Natural killer cell (primary cell): ENCODE data around the gene GDPD4. TPM values are rescaled to one million over a fixed set of nuclear protein-coding genes. Genes with fewer than 3 reads are reported as not detected.

Source experiments
- ATAC-seq, 3 donors: fragments of 150-1000 bp in 2 of 3; fragments of 200-7000 bp in 1 of 3; cut with Tn5 transposase; 1 replicate in 1 of 3; 2 replicates in 2 of 3; pipeline ENCODE4 v1.10.0; 2021; ENCODE audit warnings: mild to moderate bottlenecking in 2 of 3, moderate library complexity in 2 of 3
- DNase-seq, 2 donors: peaks; one replicate each; pipeline versions ENCODE4 v3.0.0 to v3.0.0-alpha.2; 2013 to 2021; ENCODE audit warnings: mixed read lengths in 1 of 2
- H3K27ac ChIP-seq: one replicate; pipeline ENCODE4 v1.5.1; 2013; ENCODE audit warnings: mild to moderate bottlenecking, low read length
- H3K27me3 ChIP-seq: one replicate; pipeline ENCODE4 v1.6.1; 2013; ENCODE audit warnings: low read length; ENCODE audit not compliant: control insufficient read depth, insufficient read depth
- H3K36me3 ChIP-seq: one replicate; pipeline ENCODE4 v1.6.1; 2013; ENCODE audit warnings: low read length; ENCODE audit not compliant: control insufficient read depth, insufficient read depth
- H3K4me1 ChIP-seq: one replicate; pipeline ENCODE4 v1.6.1; 2013; ENCODE audit warnings: low read length; ENCODE audit not compliant: control insufficient read depth, insufficient read depth
- H3K4me3 ChIP-seq: one replicate; pipeline ENCODE4 v1.5.1; 2013; ENCODE audit warnings: low read length
- H3K9me3 ChIP-seq: one replicate; pipeline ENCODE4 v1.6.1; 2013; ENCODE audit warnings: low read length; ENCODE audit not compliant: control insufficient read depth, insufficient read depth
- H3K27ac Mint-ChIP-seq, 2 donors: one replicate each; pipeline ENCODE4 v1.8.0; 2022; ENCODE audit warnings: mild to moderate bottlenecking in 2 of 2, mixed read lengths in 2 of 2, moderate library complexity in 1 of 2
- H3K27me3 Mint-ChIP-seq, 2 donors: one replicate each; pipeline ENCODE4 v1.8.0; 2022; ENCODE audit warnings: low read depth in 2 of 2, mixed read lengths in 2 of 2
- H3K36me3 Mint-ChIP-seq: one replicate; pipeline ENCODE4 v1.8.0; 2022; ENCODE audit warnings: mixed read lengths
- H3K4me1 Mint-ChIP-seq, 2 donors: one replicate each; pipeline ENCODE4 v1.8.0; 2022; ENCODE audit warnings: mixed read lengths in 2 of 2
- H3K4me3 Mint-ChIP-seq: one replicate; pipeline ENCODE4 v1.8.0; 2022; ENCODE audit warnings: mild to moderate bottlenecking, moderate library complexity, mixed read lengths
- H3K9me3 Mint-ChIP-seq, 2 donors: one replicate each; pipeline ENCODE4 v1.8.0; 2022; ENCODE audit warnings: mixed read lengths in 2 of 2
- WGBS: methylation state at CpG from one replicate; pipeline ENCODE4 v1.1.7; 2013; ENCODE audit warnings: missing lambda C conversion rate; ENCODE audit not compliant: insufficient coverage; 5-methylcytosine and 5-hydroxymethylcytosine counted together
- intact Hi-C: fragments of 100-400 bp; cut with micrococcal nuclease; formaldehyde crosslinking; loops from one replicate; pipeline ENCODE4 v1.14.2; 2022
- total RNA-seq, 4 donors: library from RNA; stranded (reverse); fragments of 120-200 nt in 1 of 4; gene quantifications; one replicate each; pipeline versions ENCODE4 v1.2.3 to v1.2.4, GENCODE V29; 2013 to 2022
- TF ChIP-seq, protein P1 (sequence below): fragments of 200-600 bp; IDR thresholded peaks from one replicate; pipeline ENCODE4 v1.8.0; 2022; ENCODE audit warnings: antibody characterized with exemption

The GDPD4 gene
- total RNA-seq, 3 donors from 2014 or later (not counting 1 experiment from before 2014, with no cell fraction given): not detected

DNA sequence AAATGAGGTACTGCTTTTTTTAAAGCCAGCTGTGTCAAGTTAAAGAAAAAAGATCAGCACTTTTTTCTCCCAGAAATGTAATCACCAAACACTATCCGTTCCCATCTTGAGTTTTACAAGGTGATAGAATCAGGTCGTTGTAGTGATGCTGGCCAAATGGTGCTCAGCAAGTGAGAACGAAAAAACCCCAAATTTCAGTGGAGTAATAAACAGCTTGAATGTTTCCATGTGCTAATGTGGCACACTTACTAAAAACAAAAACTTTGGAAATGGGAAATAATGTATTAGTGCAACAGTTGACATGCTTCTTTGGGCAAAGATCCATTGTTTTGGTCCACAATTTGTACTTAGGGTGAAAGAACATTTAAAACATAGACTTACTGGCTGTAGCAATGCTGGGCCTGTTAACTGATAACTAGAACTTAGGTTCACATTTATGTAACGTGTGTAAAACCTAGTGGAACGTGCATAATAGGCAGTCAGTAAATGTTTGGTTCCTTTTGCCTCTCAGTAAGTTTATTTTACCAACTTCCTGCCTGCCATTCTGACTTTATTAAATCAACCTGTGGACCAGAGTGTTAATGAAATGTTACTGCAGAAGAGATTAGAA lies 15.4 kb upstream of the GDPD4 start:
- no peak overlapping the region for H3K27ac ChIP-seq
- ATAC-seq (no peak), DNase-seq (no peak)
- no peaks in the 10 kb centered on the region for H3K36me3 Mint-ChIP-seq
- TF ChIP-seq, protein P1, sequence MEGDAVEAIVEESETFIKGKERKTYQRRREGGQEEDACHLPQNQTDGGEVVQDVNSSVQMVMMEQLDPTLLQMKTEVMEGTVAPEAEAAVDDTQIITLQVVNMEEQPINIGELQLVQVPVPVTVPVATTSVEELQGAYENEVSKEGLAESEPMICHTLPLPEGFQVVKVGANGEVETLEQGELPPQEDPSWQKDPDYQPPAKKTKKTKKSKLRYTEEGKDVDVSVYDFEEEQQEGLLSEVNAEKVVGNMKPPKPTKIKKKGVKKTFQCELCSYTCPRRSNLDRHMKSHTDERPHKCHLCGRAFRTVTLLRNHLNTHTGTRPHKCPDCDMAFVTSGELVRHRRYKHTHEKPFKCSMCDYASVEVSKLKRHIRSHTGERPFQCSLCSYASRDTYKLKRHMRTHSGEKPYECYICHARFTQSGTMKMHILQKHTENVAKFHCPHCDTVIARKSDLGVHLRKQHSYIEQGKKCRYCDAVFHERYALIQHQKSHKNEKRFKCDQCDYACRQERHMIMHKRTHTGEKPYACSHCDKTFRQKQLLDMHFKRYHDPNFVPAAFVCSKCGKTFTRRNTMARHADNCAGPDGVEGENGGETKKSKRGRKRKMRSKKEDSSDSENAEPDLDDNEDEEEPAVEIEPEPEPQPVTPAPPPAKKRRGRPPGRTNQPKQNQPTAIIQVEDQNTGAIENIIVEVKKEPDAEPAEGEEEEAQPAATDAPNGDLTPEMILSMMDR: no peak
- no peaks in the 10 kb centered on the region for H3K36me3 ChIP-seq
- no peak overlapping the region for H3K4me3 Mint-ChIP-seq
- H3K27me3 Mint-ChIP-seq: peaks cover 3 to 17% of the 10 kb centered on the region in 2 donors
- no peak overlapping the region for H3K27ac Mint-ChIP-seq
- H3K9me3 Mint-ChIP-seq: no peaks in the 10 kb centered on the region
- 78% methylated on average over 5 of the region's 5 CpGs for WGBS
- no peaks in the 10 kb centered on the region for H3K4me1 ChIP-seq
- no peaks in the 10 kb centered on the region for H3K4me1 Mint-ChIP-seq
- H3K9me3 ChIP-seq: no peaks in the 10 kb centered on the region
- no peak overlapping the region for H3K4me3 ChIP-seq
- intact Hi-C loops: no loop called here
- no peaks in the 10 kb centered on the region for H3K27me3 ChIP-seq

DNA sequence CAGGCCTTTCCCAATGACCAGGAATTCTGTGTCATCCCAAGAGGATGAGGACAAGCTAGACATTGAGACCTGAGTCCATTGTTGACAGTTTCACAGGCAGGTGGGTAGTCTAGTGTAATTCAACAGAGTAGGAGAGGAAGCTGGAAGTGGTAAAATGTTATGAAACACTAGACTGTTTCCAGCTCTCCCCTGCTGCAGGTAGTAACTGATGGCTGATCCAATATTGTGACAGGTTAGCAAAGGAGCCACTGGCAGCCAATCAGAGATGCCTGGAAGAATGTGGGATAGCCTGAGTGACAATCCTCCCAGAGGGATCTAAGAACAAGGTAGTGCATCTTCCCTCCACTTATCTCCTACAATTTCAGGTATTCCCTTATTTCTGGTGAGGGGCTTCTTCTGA lies 10.6 kb upstream of the GDPD4 start:
- Mint-ChIP-seq H3K4me3 (no peak overlapping the region), H3K36me3 (no peaks in the 10 kb centered on the region), H3K27me3 (peaks cover 5 to 22% of the 10 kb centered on the region in 2 donors), H3K4me1 (no peaks in the 10 kb centered on the region), H3K27ac (no peak overlapping the region), H3K9me3 (no peaks in the 10 kb centered on the region)
- DNase-seq (no peak), ATAC-seq (no peak)
- H3K4me1 ChIP-seq: no peaks in the 10 kb centered on the region
- no peak overlapping the region for H3K27ac ChIP-seq
- H3K36me3 ChIP-seq: no peaks in the 10 kb centered on the region
- intact Hi-C loops: no loop called here
- no peaks in the 10 kb centered on the region for H3K9me3 ChIP-seq
- no peaks in the 10 kb centered on the region for H3K27me3 ChIP-seq
- TF ChIP-seq, protein P1: no peak
- no peak overlapping the region for H3K4me3 ChIP-seq

DNA sequence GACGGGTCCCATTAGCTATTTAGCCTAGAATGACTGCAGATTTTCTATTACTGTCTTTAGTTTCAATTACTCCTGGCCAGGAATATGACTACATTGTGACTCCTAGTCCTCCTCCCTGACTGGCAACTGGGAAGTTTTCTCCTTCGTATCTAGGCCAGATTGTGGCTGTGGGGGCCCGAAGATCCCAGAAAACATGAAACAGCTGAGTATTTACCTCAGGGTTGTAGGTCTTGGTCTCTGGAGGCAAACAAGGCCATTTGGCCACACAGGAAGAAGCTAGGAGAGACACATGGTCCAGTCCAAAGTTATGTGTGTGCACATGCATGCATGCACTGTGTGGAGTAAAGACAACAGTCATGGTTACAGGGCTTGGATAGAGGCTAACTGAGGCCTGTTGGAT lies 10.2 kb upstream of the GDPD4 start:
- no peak overlapping the region for H3K4me3 ChIP-seq

More for the DNA sequence above, 10.2 kb upstream of the GDPD4 start:
- 84% methylated on average over 3 of the region's 3 CpGs for WGBS
- DNase-seq (no peak), ATAC-seq (no peak)
- H3K9me3 Mint-ChIP-seq: no peaks in the 10 kb centered on the region
- no peaks in the 10 kb centered on the region for H3K36me3 Mint-ChIP-seq
- no peaks in the 10 kb centered on the region for H3K4me1 Mint-ChIP-seq
- no peaks in the 10 kb centered on the region for H3K36me3 ChIP-seq
- H3K4me1 ChIP-seq: no peaks in the 10 kb centered on the region
- TF ChIP-seq, protein P1: no peak
- H3K27ac Mint-ChIP-seq: no peak overlapping the region
- intact Hi-C loops: no loop called here
- no peaks in the 10 kb centered on the region for H3K9me3 ChIP-seq
- H3K27me3 Mint-ChIP-seq: peaks cover 5 to 22% of the 10 kb centered on the region in 2 donors
- no peak overlapping the region for H3K27ac ChIP-seq
- H3K4me3 Mint-ChIP-seq: no peak overlapping the region
- no peaks in the 10 kb centered on the region for H3K27me3 ChIP-seq
